SK-N-SH (cell line): ENCODE results near the gene CIROP.

Experiments used
- ELF1 ChIP-seq: IDR thresholded peaks from 2 replicates; pipeline ENCODE4 v1.4.0; 2012
- POLR2AphosphoS5 ChIP-seq: IDR thresholded peaks from 2 replicates; pipeline ENCODE4 v1.6.1; 2012; ENCODE audit warnings: low read depth, low read length
- TF ChIP-seq, protein P1 (sequence below): IDR thresholded peaks from 2 replicates; pipeline ENCODE4 v1.4.0; 2012; ENCODE audit warnings: low read depth
- TF ChIP-seq, protein P2 (sequence below): fragments of 200-600 bp; sonication (generic); IDR thresholded peaks from 2 replicates; pipeline ENCODE4 v1.6.1; 2017; ENCODE audit warnings: antibody characterized with exemption, mild to moderate bottlenecking, moderate library complexity
- TF ChIP-seq, protein P3 (sequence below): IDR thresholded peaks from 2 replicates; pipeline ENCODE4 v1.6.1; 2012; ENCODE audit warnings: mild to moderate bottlenecking, low read depth, low read length, moderate library complexity

DNA sequence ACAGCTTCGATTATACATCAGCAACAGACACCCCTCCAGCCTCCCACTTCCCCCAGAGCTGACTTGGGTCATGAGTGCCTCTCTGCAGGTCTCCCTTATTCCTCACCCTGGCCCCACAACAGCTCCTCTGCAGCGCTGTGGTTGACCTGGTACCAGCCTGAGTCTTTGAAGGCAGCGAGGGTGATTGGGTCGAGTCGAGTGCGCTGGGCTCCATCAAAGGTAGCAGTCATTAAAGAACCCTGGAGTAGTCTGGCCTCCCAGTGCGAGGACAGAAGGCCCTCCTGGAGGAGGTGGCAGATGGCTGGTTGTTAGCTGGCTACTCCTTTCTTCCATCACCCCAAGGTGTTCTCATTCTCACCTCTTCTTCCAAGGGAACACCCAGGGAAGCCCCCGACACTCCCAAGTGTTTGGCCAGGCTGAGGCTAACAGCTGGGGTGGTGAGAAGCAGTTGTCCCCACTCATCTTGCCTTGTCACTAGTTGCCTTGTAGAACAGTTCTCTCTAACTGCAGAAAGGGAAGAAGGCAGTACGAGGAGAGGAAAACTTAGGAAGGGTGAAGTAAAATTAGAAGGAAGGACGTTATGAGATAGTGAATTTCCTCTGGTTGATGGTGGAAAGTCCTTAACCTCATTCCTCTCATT lies 2.7 kb downstream of the CIROP start:
- TF ChIP-seq ELF1 (no peak), POLR2AphosphoS5 (no peak)
- TF ChIP-seq, protein P1, sequence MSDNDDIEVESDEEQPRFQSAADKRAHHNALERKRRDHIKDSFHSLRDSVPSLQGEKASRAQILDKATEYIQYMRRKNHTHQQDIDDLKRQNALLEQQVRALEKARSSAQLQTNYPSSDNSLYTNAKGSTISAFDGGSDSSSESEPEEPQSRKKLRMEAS: no peak
- TF ChIP-seq, protein P2, sequence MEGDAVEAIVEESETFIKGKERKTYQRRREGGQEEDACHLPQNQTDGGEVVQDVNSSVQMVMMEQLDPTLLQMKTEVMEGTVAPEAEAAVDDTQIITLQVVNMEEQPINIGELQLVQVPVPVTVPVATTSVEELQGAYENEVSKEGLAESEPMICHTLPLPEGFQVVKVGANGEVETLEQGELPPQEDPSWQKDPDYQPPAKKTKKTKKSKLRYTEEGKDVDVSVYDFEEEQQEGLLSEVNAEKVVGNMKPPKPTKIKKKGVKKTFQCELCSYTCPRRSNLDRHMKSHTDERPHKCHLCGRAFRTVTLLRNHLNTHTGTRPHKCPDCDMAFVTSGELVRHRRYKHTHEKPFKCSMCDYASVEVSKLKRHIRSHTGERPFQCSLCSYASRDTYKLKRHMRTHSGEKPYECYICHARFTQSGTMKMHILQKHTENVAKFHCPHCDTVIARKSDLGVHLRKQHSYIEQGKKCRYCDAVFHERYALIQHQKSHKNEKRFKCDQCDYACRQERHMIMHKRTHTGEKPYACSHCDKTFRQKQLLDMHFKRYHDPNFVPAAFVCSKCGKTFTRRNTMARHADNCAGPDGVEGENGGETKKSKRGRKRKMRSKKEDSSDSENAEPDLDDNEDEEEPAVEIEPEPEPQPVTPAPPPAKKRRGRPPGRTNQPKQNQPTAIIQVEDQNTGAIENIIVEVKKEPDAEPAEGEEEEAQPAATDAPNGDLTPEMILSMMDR: no peak
- TF ChIP-seq, protein P3, sequence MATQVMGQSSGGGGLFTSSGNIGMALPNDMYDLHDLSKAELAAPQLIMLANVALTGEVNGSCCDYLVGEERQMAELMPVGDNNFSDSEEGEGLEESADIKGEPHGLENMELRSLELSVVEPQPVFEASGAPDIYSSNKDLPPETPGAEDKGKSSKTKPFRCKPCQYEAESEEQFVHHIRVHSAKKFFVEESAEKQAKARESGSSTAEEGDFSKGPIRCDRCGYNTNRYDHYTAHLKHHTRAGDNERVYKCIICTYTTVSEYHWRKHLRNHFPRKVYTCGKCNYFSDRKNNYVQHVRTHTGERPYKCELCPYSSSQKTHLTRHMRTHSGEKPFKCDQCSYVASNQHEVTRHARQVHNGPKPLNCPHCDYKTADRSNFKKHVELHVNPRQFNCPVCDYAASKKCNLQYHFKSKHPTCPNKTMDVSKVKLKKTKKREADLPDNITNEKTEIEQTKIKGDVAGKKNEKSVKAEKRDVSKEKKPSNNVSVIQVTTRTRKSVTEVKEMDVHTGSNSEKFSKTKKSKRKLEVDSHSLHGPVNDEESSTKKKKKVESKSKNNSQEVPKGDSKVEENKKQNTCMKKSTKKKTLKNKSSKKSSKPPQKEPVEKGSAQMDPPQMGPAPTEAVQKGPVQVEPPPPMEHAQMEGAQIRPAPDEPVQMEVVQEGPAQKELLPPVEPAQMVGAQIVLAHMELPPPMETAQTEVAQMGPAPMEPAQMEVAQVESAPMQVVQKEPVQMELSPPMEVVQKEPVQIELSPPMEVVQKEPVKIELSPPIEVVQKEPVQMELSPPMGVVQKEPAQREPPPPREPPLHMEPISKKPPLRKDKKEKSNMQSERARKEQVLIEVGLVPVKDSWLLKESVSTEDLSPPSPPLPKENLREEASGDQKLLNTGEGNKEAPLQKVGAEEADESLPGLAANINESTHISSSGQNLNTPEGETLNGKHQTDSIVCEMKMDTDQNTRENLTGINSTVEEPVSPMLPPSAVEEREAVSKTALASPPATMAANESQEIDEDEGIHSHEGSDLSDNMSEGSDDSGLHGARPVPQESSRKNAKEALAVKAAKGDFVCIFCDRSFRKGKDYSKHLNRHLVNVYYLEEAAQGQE: no peak
